ENCODE data around the gene ASB3. TPM values are rescaled to one million over a fixed set of nuclear protein-coding genes. Genes with fewer than 3 reads are reported as not detected.
"Not testable (repeated sequence)": the region's sequence is repeated elsewhere in the genome, so short reads cannot be mapped to it uniquely, and the experiment has no call there.

ASB3 gene
- total RNA-seq, 4 donors from 2014 or later = 11.0 to 21.1 (median 17.6) TPM

DNA sequence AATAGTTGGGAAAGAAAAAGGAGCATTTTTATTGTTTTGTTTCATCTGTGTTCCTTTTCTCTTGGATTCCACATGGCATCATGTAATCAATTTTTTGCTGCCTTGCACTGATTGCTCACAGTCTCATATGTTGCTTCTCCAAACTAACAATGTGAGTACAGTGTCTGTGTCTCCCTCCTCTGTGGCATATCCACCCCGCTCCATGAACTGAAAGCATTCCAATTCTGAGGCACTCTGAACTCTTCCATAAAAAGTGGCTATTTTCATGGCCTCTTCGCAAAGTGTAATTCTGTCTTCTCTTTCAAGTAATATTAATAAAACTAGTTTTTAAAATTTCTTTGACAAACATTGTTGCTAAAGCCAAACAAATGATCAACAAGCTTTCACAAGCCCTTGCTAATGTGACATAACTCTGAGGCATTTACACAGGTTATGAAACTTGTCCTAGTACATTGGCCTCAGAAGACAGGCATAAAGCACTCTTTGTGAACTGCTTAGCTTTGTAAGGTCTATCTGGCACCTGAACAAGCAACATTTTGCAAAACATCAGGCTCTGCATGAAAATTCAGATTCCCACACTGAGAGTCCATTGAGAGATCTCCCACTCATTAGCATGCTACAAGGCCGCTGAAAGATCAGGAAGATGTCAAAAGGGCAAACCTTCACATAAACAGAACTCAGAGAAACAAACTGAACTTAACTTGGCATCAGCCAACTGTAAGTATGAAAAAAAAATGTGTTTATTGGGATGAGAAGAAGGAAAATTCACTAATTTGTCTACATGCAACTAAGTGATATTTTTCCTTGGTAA, 40.0 kb upstream of the ASB3 start:
- intact Hi-C loops (cut with DNase I; ENCODE audit: low total_unique reads) = no loop called here
- WGBS, 2 donors = 35 to 56% methylated on average over 3 of the region's 3 CpGs
- no peak overlapping the region for H3K4me3 ChIP-seq (ENCODE audit: low read depth, poor library complexity, severe bottlenecking)
- peak in 1 of 2 donors; percentile 62 for DNase-seq (ENCODE audit: low spot score in 2 of 2)
- TF ChIP-seq, protein P1, sequence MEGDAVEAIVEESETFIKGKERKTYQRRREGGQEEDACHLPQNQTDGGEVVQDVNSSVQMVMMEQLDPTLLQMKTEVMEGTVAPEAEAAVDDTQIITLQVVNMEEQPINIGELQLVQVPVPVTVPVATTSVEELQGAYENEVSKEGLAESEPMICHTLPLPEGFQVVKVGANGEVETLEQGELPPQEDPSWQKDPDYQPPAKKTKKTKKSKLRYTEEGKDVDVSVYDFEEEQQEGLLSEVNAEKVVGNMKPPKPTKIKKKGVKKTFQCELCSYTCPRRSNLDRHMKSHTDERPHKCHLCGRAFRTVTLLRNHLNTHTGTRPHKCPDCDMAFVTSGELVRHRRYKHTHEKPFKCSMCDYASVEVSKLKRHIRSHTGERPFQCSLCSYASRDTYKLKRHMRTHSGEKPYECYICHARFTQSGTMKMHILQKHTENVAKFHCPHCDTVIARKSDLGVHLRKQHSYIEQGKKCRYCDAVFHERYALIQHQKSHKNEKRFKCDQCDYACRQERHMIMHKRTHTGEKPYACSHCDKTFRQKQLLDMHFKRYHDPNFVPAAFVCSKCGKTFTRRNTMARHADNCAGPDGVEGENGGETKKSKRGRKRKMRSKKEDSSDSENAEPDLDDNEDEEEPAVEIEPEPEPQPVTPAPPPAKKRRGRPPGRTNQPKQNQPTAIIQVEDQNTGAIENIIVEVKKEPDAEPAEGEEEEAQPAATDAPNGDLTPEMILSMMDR (IDR thresholded peaks at IDR 0.05) = no peak
- no peak for TF ChIP-seq POLR2A (IDR thresholded peaks at IDR 0.05)

DNA sequence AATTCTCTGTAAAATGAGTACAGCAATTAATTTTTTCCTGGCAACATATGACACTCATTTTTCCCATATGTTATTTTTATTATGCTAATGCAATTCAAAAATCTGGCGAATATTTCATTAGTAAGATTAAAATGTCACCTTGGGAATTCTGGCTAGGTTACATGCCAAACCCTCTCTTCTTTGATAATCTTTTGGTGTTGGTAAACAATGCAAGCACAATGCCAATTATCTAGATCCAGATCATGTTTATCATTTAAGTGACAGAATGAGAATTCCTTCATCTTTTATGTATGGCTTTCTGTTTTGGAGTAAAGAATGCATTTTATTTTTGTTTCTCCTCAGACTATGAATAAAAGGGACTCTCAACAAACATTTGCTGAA, 39.3 kb upstream of the ASB3 start:
- WGBS, 2 donors = 24 to 25% methylated on average over 1 of the region's 1 CpG
- intact Hi-C loops (cut with DNase I; ENCODE audit: low total_unique reads) = no loop called here
- H3K4me3 ChIP-seq (ENCODE audit: low read depth, poor library complexity, severe bottlenecking) = no peak overlapping the region
- TF ChIP-seq POLR2A (IDR thresholded peaks at IDR 0.05) = no peak
- TF ChIP-seq, protein P1 (IDR thresholded peaks at IDR 0.05) = no peak
- DNase-seq (ENCODE audit: low spot score in 2 of 2) = no peak

GRCh38 chr2:53823639-53824038, 36.9 kb upstream of the ASB3 start:
- intact Hi-C loops (cut with DNase I; ENCODE audit: low total_unique reads); H3K4me3 ChIP-seq (ENCODE audit: low read depth, poor library complexity, severe bottlenecking); DNase-seq (ENCODE audit: low spot score in 2 of 2): not testable (repeated sequence)
- WGBS, 2 donors = 85 to 92% methylated on average over 9 of the region's 9 CpGs

- intact Hi-C loops (cut with DNase I; ENCODE audit: low total_unique reads) = no loop called here
- TF ChIP-seq, protein P1 (IDR thresholded peaks at IDR 0.05) = no peak
- TF ChIP-seq POLR2A (IDR thresholded peaks at IDR 0.05) = no peak
- 91 to 92% methylated on average over 6 of the region's 6 CpGs for WGBS, 2 donors
- DNase-seq (ENCODE audit: low spot score in 2 of 2) = no peak
- H3K4me3 ChIP-seq (ENCODE audit: low read depth, poor library complexity, severe bottlenecking) = no peak overlapping the region
These were observed 35.1 kb upstream of the ASB3 start for GRCh38 chr2:53821810-53822209.

DNA sequence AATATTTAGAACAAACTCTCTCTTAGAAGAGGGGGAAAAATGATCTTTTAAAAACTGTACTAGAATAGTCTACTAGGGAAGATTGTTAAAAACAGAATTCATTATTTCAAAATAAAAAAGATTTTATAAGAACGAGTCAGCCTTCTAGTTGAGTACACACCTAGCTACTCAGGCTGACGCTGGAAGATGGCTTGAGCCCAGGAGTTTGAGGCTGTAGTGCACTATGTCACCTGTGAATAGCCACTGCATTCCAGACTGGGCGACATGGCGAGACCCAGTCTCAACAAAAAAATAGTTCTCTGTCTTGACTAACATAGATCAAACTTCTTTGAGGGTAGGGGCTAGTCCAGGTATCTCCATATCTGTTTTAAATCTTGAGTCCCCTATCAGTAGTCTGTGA, 34.0 kb upstream of the ASB3 start:
- H3K4me3 ChIP-seq (ENCODE audit: low read depth, poor library complexity, severe bottlenecking) = no peak overlapping the region
- TF ChIP-seq, protein P1 (IDR thresholded peaks at IDR 0.05) = no peak
- no peak for TF ChIP-seq POLR2A (IDR thresholded peaks at IDR 0.05)
- intact Hi-C loops (cut with DNase I; ENCODE audit: low total_unique reads) = no loop called here
- DNase-seq (ENCODE audit: low spot score in 2 of 2) = no peak
- 80 to 88% methylated on average over 4 of the region's 4 CpGs for WGBS, 2 donors

DNA sequence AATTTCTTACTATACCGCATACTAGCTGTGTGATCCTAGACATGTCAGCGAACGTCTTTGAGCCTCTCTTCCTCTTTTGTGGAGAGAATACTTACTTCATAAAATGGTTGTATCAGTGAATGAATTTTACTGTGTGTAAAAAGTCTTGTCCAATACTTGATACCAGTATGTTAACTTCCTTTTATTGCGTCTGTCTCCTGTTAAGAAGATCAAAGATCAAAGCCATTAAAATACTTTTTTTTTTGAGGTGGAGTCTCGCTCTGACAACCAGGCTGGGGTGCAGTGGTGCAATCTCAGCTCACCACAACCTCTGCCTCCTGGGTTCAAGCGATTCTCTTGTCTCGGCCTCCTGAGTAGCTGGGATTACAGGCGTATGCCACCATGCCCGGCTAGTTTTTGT, 33.3 kb upstream of the ASB3 start:
- 87 to 91% methylated on average over 9 of the region's 9 CpGs for WGBS, 2 donors
- H3K4me3 ChIP-seq (ENCODE audit: low read depth, poor library complexity, severe bottlenecking) = no peak overlapping the region
- TF ChIP-seq POLR2A (IDR thresholded peaks at IDR 0.05) = no peak
- TF ChIP-seq, protein P1 (IDR thresholded peaks at IDR 0.05) = no peak
- intact Hi-C loops (cut with DNase I; ENCODE audit: low total_unique reads) = no loop called here
- DNase-seq (ENCODE audit: low spot score in 2 of 2) = no peak

All from lower leg skin (tissue), 4 donors.